HEK293T (cell line): ENCODE measurements around the gene NPFFR1.

Experiments
- ELF4 ChIP-seq: fragments of 450-650 bp; IDR thresholded peaks from 2 replicates; pipeline ENCODE4 v1.6.1; 2017; ENCODE audit warnings: antibody characterized with exemption
- FOXM1 ChIP-seq: fragments of 450-650 bp; IDR thresholded peaks from 2 replicates; pipeline ENCODE4 v1.6.1; 2017; ENCODE audit warnings: mild to moderate bottlenecking, borderline replicate concordance
- L3MBTL2 ChIP-seq: fragments of 450-650 bp; conservative IDR thresholded peaks from 2 replicates; pipeline ENCODE4 v1.6.1; 2016; ENCODE audit warnings: mild to moderate bottlenecking
- SP1 ChIP-seq: fragments of 450-650 bp; IDR thresholded peaks from 2 replicates; pipeline ENCODE4 v1.6.1; 2017
- SUZ12 ChIP-seq: fragments of 450-650 bp; IDR thresholded peaks from 2 replicates; pipeline ENCODE4 v1.6.1; 2016; ENCODE audit warnings: mild to moderate bottlenecking

GRCh38 chr10:70330671-70331070 lies 46.9 kb upstream of the NPFFR1 start:
- TF ChIP-seq SUZ12, result no peak
- TF ChIP-seq SP1, result no peak
- TF ChIP-seq FOXM1, result no peak
- TF ChIP-seq L3MBTL2, result no peak
- TF ChIP-seq ELF4, result no peak
